OCI-LY3 (cell line): Measurements from ENCODE around the gene ZDHHC14.

Source experiments
- CTCF ChIP-seq: fragments of 200-600, 300-600 bp; sonication (generic); IDR thresholded peaks from 2 replicates; pipeline ENCODE4 v1.5.1; 2014; ENCODE audit warnings: antibody characterized with exemption, low read length, low read depth
- EZH2phosphoT487 ChIP-seq: fragments of 200-600 bp; shearing (Covaris generic); IDR thresholded peaks from 2 replicates; pipeline ENCODE4 v1.6.1; 2018; ENCODE audit warnings: antibody characterized with exemption, mixed run types, low read depth

GRCh38 chr6:157688275-157688959, 307.4 kb downstream of the ZDHHC14 start:
- TF ChIP-seq CTCF (no peak), EZH2phosphoT487 (no peak)
